NB4 (cell line): Measurements from ENCODE around the gene RAPGEF6.
A peak's percentile ranks its signal among the peaks of the same experiment; 100 is the strongest.
"Not testable (repeated sequence)": the region's sequence is repeated elsewhere in the genome, so short reads cannot be mapped to it uniquely, and the experiment has no call there.

Experiments
- DNase-seq: peaks from one replicate; pipeline ENCODE4 v3.0.0; 2010; ENCODE audit warnings: low read depth
- H3K4me3 ChIP-seq: one replicate; pipeline ENCODE4 v1.5.1; 2011; ENCODE audit warnings: mild to moderate bottlenecking, low read depth, low read length, moderate library complexity
- MYC ChIP-seq: IDR thresholded peaks from 2 replicates; pipeline ENCODE4 v1.6.1; 2011; ENCODE audit warnings: low read depth, low read length
- POLR2A ChIP-seq: IDR thresholded peaks from 2 replicates; pipeline ENCODE4 v1.6.1; 2011; ENCODE audit warnings: mild to moderate bottlenecking; ENCODE audit not compliant: insufficient read length; ENCODE audit errors: extremely low read depth
- TF ChIP-seq, protein P1 (sequence below): IDR thresholded peaks from one replicate; pipeline ENCODE4 v1.5.1; 2012; ENCODE audit warnings: low read depth, low read length
- TF ChIP-seq, protein P2 (sequence below): IDR thresholded peaks from 2 replicates; pipeline ENCODE4 v1.6.1; 2011; ENCODE audit warnings: low read depth, low read length

RAPGEF6 gene

DNA sequence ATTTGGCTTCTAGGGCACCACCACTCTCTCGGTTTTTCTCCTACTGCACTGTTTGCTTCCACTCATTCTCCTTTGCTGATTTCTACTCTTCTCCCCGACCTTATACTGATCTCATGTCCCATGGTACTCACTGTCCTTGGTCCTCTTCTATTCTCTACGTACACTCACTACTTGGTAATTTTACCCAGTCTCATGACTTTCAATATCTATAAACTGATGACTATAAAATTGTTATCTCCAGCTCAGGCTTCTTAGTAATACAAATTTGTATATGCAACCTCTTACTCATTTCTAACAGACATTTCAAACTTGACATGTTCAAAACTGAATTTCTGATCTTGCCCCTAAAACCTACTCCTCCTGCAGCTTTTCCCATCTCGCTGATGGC lies 4.1 kb downstream of the RAPGEF6 start:
- TF ChIP-seq MYC (no peak), POLR2A (no peak)
- TF ChIP-seq, protein P1, sequence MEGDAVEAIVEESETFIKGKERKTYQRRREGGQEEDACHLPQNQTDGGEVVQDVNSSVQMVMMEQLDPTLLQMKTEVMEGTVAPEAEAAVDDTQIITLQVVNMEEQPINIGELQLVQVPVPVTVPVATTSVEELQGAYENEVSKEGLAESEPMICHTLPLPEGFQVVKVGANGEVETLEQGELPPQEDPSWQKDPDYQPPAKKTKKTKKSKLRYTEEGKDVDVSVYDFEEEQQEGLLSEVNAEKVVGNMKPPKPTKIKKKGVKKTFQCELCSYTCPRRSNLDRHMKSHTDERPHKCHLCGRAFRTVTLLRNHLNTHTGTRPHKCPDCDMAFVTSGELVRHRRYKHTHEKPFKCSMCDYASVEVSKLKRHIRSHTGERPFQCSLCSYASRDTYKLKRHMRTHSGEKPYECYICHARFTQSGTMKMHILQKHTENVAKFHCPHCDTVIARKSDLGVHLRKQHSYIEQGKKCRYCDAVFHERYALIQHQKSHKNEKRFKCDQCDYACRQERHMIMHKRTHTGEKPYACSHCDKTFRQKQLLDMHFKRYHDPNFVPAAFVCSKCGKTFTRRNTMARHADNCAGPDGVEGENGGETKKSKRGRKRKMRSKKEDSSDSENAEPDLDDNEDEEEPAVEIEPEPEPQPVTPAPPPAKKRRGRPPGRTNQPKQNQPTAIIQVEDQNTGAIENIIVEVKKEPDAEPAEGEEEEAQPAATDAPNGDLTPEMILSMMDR, result no peak
- TF ChIP-seq, protein P2, sequence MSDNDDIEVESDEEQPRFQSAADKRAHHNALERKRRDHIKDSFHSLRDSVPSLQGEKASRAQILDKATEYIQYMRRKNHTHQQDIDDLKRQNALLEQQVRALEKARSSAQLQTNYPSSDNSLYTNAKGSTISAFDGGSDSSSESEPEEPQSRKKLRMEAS, result no peak
- DNase-seq, result no peak
- H3K4me3 ChIP-seq, result peak overlapping the region; percentile 13

DNA sequence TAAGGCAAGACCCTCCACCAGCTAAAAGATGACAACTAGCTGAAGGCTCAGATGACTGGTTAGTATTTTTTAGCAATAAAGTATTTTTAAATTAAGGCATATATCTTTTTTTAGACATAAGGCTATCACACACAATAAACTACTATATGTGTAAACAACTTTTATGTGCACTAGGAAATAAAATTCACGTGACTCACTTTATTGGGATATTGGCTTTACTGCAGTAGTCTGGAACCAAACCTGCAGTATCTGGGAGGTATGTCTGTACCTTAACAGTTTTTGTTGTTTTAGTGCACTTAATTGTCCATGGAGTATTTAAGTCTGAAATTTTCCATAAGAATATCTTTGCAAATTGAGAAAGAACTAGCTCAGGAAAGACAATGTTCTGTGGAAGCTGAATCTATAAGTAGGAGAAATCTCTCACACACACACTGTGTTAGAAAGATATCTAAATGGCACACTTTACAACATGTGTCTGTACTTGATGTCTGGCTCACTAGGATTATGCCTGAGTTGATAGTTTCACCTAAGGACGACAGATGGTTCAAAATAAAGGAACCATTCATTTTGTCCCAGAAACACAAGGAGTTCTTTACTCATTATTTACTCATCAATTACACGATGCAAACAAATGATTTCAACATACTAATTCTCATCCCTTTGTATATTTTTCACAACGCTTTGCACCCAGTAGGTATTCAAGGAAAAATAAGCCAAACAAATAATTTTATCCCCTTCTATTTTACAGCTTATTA lies 4.6 kb downstream of the RAPGEF6 start:
- peak overlapping the region; percentile 27 for H3K4me3 ChIP-seq
- DNase-seq, result no peak

DNA sequence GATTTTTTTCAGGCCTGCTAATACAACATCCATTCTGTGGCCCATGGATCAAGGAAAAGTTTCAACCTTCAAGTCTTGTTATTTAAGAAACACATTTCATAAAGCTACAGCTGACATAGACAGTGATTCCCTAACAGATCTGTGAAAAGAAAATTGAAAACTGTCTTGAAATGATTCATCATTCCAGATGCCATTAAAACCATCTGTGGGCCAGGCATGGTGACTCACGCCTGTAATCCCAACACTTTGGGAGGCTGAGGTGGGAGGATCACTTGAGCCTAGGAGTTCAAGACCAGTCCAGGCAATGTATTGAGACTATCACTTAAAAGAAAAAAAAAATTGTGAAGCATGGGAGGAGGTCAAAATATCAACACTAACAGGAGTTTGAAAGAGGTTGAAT lies 6.0 kb downstream of the RAPGEF6 start:
- no peak overlapping the region for H3K4me3 ChIP-seq
- no peak for DNase-seq
- TF ChIP-seq, protein P2, result no peak
- no peak for TF ChIP-seq MYC
- TF ChIP-seq, protein P1, result no peak
- TF ChIP-seq POLR2A, result no peak

More for the DNA sequence above, 4.6 kb downstream of the RAPGEF6 start:
- TF ChIP-seq, protein P2, result no peak
- no peak for TF ChIP-seq POLR2A
- TF ChIP-seq MYC, result no peak
- TF ChIP-seq, protein P1, result no peak

DNA sequence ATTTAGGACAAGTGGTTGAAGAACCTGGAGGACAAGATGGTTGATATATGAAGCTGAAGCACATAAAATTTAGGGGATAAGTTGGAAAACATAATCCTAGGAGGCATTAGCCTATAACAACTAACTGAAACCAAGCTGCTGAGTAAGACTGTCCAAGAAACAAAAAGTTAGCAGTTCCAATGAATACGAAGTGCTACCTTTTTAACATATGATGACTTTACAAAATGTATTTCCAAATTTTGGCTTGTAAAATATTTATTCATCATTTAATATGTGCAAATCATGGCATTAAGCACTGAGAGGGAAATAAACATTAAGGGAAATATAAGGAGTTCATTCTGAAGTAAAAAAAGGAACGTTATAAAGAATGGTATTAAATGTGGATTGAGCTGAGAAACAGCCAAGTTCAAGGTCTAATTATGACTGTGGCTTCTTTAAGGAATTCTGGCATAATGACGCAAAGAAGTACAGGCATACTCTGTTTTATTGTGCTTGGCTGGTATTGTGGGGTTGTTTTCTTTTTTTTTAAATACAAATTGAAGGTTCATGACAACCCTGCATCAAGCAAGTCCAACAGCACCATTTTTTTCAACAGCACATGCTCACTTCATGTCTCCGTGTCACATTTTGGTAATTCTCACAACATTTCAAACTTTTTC lies 7.7 kb downstream of the RAPGEF6 start:
- no peak overlapping the region for H3K4me3 ChIP-seq
- DNase-seq, result no peak
- TF ChIP-seq, protein P2, result no peak
- no peak for TF ChIP-seq POLR2A
- TF ChIP-seq MYC, result no peak

DNA sequence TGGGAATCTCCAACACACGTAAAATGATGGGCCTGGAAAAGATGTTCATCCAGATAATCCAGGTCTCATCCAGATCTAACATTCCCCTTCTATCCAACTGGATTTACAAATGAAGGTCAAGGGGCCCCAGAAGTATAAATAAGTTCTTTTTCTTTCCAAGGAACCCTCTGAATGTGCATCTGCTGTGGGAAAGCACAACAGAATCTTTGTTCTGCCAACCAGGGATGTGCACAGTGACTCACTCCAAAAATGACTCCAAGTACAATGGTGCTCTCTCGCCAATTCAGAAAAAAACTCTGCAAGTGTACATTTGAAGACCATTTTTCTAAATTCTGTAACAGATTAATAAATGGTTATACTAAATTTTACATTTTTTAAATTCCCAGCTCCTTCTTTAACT lies 12.4 kb downstream of the RAPGEF6 start:
- TF ChIP-seq, protein P1, result no peak
- no peak for TF ChIP-seq MYC
- TF ChIP-seq POLR2A, result no peak
- TF ChIP-seq, protein P2, result no peak

DNA sequence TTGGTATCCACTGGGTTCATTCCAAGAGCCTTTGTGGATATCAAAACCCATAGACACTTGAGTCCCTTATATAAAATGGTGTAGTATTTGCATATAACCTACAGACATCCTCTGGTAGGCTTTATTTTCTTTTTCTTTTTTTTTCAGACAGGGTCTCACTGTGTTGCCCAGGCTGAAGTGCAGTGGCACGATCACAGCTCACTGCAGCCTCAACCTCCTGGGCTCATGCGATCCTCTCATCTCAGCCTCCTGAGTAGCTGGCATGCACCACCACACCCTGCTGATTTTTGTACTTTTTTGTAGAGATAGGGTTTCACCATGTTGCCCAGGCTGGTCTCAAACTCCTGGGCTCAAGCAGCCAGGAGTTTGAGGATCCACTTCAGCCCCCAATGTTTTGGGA lies 13.9 kb downstream of the RAPGEF6 start:
- DNase-seq, result not testable (repeated sequence)

More for the DNA sequence above, 12.4 kb downstream of the RAPGEF6 start:
- DNase-seq, result no peak
- no peak overlapping the region for H3K4me3 ChIP-seq

More for the DNA sequence above, 13.9 kb downstream of the RAPGEF6 start:
- not testable (repeated sequence) for H3K4me3 ChIP-seq
